ENCODE measurements around the gene EIF2S2.

DNA sequence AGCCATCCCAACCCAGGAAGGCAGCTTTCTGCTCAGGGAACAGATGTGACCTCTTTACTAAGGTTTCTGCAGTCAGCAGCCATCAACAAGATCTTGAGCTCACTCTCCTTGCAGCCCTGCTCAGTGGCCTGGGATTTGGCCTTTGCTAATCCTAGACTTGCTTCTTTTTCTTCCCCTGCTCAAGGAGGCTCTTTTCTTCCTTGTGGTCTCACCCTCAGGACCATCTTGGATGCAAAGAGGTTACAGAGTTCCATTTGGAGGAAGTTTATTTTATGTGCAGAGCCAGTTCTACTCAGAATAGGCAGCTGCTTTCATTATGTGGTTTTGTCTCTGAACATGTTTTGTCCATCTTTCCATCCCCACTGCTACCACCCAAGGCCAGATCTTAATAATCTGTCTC is 69.0 kb downstream of the EIF2S2 start:
- TF ChIP-seq CTCF (IDR thresholded peaks at IDR 0.05), result no peak
- no peak for TF ChIP-seq POLR2A (IDR thresholded peaks at IDR 0.05)
- TF ChIP-seq EP300 (IDR thresholded peaks at IDR 0.05), result no peak

Data from tibial nerve (tissue), 4 donors.